Stomach (tissue), 9 donors: ENCODE data around the gene ACOXL. TPM values are rescaled to one million over a fixed set of nuclear protein-coding genes. Genes with fewer than 3 reads are reported as not detected.

Source experiments
- DNase-seq, 2 donors: peaks; one replicate each; pipeline versions ENCODE4 v3.0.0 to v3.0.0-alpha.2; 2013 to 2019
- H3K27ac ChIP-seq, 5 donors: fragments of 200-600 bp in 4 of 5; sonication (generic) in 4 of 5; one replicate each; pipeline ENCODE4 v1.5.1; 2013 to 2019; ENCODE audit warnings: mild to moderate bottlenecking in 1 of 5, moderate library complexity in 1 of 5
- H3K27me3 ChIP-seq, 3 donors: fragments of 200-600 bp; sonication (generic); one replicate each; pipeline ENCODE4 v1.5.1; 2017 to 2019; ENCODE audit warnings: mixed run types in 1 of 3
- H3K36me3 ChIP-seq, 4 donors: fragments of 200-600 bp; sonication (generic); 1 replicate in 3 of 4; 2 replicates in 1 of 4; pipeline ENCODE4 v1.5.1; 2016 to 2019
- H3K4me1 ChIP-seq, 4 donors: fragments of 200-600 bp; sonication (generic); one replicate each; pipeline ENCODE4 v1.5.1; 2016 to 2019
- H3K4me3 ChIP-seq, 4 donors: fragments of 200-600 bp; sonication (generic) in 3 of 4; one replicate each; pipeline ENCODE4 v1.5.1; 2016 to 2019; ENCODE audit warnings: mild to moderate bottlenecking in 1 of 4
- H3K9me3 ChIP-seq, 4 donors: fragments of 200-600 bp; sonication (generic); one replicate each; pipeline ENCODE4 v1.5.1; 2016 to 2019
- EP300 ChIP-seq: sonication (generic); formaldehyde crosslinking; IDR thresholded peaks from one replicate; pipeline ENCODE4 v1.6.1; 2017; ENCODE audit warnings: antibody characterized with exemption
- POLR2A ChIP-seq, 4 donors: fragments of 450-650 bp; IDR thresholded peaks; one replicate each; pipeline ENCODE4 v1.6.1; 2016; ENCODE audit warnings: antibody characterized with exemption in 4 of 4, control low read depth in 2 of 4, mild to moderate bottlenecking in 1 of 4, moderate library complexity in 1 of 4
- POLR2AphosphoS5 ChIP-seq, 3 donors: sonication (generic); formaldehyde crosslinking; IDR thresholded peaks; one replicate each; pipeline ENCODE4 v1.6.1; 2016; ENCODE audit warnings: antibody characterized with exemption in 3 of 3
- WGBS, 5 donors: extraction: QIAGEN DNeasy Blood & Tissue Kit in 3 of 5; methylation state at CpG; one replicate each; pipeline versions ENCODE4 v1.1.5 to v1.1.7; 2013 to 2018; 5-methylcytosine and 5-hydroxymethylcytosine counted together
- intact Hi-C: fragments of 100-400 bp; cut with DNase I; formaldehyde crosslinking; loops from one replicate; pipeline ENCODE4 v1.15.1; 2023; ENCODE audit warnings: low total_unique reads
- polyA plus RNA-seq, 3 donors: library from polyadenylated mRNA; stranded (reverse); fragments of 200-250 nt; gene quantifications; one replicate each; pipeline ENCODE4 v1.2.3, GENCODE V29; 2013
- total RNA-seq, 5 donors: library from RNA; depleted of rRNA; stranded (reverse); fragments of >200 nt; gene quantifications; one replicate each; pipeline versions ENCODE4 v1.1.0 to v1.2.3, GENCODE V29; 2014 to 2016
- TF ChIP-seq, protein P1 (sequence below), 7 experiments: fragments of 450-650 bp in 4 of 7; fragments of 200-600 bp in 3 of 7; sonication (generic) in 3 of 7; IDR thresholded peaks; one replicate each; pipeline ENCODE4 v1.5.1; 2016 to 2019; ENCODE audit warnings: antibody characterized with exemption in 7 of 7, control low read depth in 2 of 7, mild to moderate bottlenecking in 1 of 7
- donor health status: healthy with polysubstance abuse.
- donor health status: Bipolar disorder and iron deficiency.
- donor health status: healthy.

ACOXL gene
- total and polyA plus RNA-seq, 8 donors, result 0.10 to 1.3 (median 0.45) TPM; not detected in 3

DNA sequence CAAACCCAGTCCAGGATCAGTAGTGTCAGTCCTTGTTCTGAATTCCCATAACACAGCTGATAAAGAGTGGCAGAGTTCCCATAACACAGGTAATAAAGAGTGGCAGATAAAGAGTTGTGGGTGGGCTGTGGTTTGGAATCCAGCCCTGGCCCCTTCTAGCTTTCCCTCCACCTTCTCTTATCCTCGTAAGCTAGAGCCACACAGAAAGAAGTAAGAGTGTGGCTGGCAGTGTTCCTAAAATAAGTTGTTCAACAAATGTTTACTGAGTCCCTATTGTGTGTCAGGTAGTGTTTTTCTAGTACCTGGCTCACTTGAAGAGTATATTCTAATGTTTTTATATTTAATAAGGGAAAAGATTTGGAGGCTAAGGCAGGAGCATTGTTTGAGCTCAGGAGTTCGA, 323.4 kb downstream of the ACOXL start:
- no peak for DNase-seq
- Histone ChIP-seq H3K36me3 (no peaks in the 10 kb centered on the region), H3K27ac (no peak overlapping the region), H3K4me3 (no peak overlapping the region), H3K4me1 (no peaks in the 10 kb centered on the region), H3K9me3 (peaks cover 0 to 7% (median 3%) of the 10 kb centered on the region in 4 donors), H3K27me3 (peaks cover 0 to 14% (median 0%) of the 10 kb centered on the region in 3 donors)
- TF ChIP-seq POLR2A (IDR thresholded peaks at IDR 0.05) (no peak), EP300 (no peak), POLR2AphosphoS5 (IDR thresholded peaks at IDR 0.05) (no peak)
- TF ChIP-seq, protein P1, sequence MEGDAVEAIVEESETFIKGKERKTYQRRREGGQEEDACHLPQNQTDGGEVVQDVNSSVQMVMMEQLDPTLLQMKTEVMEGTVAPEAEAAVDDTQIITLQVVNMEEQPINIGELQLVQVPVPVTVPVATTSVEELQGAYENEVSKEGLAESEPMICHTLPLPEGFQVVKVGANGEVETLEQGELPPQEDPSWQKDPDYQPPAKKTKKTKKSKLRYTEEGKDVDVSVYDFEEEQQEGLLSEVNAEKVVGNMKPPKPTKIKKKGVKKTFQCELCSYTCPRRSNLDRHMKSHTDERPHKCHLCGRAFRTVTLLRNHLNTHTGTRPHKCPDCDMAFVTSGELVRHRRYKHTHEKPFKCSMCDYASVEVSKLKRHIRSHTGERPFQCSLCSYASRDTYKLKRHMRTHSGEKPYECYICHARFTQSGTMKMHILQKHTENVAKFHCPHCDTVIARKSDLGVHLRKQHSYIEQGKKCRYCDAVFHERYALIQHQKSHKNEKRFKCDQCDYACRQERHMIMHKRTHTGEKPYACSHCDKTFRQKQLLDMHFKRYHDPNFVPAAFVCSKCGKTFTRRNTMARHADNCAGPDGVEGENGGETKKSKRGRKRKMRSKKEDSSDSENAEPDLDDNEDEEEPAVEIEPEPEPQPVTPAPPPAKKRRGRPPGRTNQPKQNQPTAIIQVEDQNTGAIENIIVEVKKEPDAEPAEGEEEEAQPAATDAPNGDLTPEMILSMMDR (IDR thresholded peaks at IDR 0.05), result no peak
- intact Hi-C loops, result no loop called here
- WGBS, 5 donors, result 33 to 60% (median 43%) methylated on average over 2 of the region's 2 CpGs

DNA sequence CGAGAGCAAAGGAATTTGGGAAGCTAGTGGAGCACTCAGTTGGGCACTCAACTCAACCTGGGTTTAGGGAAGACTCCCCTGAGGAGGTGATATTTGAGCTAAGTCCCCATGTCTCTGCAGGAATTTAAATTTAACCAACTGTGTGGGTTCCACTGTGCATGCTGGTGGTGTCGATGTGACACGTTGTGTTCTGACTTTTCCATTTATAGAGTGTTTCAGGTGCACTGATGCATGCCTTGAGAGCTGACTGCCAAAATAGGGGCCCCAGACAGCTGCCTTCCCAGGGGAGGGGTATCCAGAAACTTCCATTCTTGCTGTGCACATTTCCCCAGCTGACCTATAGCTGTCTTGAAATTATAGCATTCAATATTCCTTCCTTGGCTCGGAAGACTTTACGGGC, 324.7 kb downstream of the ACOXL start:
- no peaks in the 10 kb centered on the region for H3K36me3 ChIP-seq
- peaks cover 0 to 14% (median 0%) of the 10 kb centered on the region in 3 donors for H3K27me3 ChIP-seq
- 89 to 92% (median 91%) methylated on average over 5 of the region's 5 CpGs for whole genome bisulfite sequencing, 5 donors
- H3K4me1 ChIP-seq, result no peaks in the 10 kb centered on the region
- no peak overlapping the region for H3K4me3 ChIP-seq
- H3K27ac ChIP-seq, result no peak overlapping the region
- no peak for TF ChIP-seq POLR2A (IDR thresholded peaks at IDR 0.05)
- TF ChIP-seq, protein P1 (IDR thresholded peaks at IDR 0.05), result no peak
- no peak for TF ChIP-seq EP300
- no peak for TF ChIP-seq POLR2AphosphoS5 (IDR thresholded peaks at IDR 0.05)
- intact Hi-C loops, result no loop called here
- DNase-seq, result no peak
- peaks cover 0 to 7% (median 3%) of the 10 kb centered on the region in 4 donors for H3K9me3 ChIP-seq

DNA sequence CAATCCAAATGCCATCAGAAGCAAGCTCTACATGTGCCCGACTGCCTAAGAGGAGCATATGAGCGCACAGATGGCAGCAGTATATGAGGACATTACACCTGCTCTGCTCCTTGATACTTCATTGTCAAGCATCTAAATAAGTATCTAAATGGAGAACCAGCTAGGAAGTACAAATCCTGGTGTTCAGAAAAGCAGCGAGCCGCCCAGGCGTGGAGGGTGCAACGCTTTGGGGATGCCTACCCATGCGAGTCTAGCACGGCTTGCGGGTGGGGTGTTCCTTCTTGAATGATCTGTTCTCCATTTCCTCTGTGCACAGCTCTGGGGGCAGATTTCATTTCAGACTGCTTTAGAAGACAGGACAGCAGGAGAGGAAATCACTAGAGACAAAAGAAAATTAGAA, 325.3 kb downstream of the ACOXL start:
- no peak overlapping the region for H3K27ac ChIP-seq
- peaks cover 0 to 14% (median 0%) of the 10 kb centered on the region in 3 donors for H3K27me3 ChIP-seq
- TF ChIP-seq, protein P1 (IDR thresholded peaks at IDR 0.05), result no peak
- TF ChIP-seq POLR2AphosphoS5 (IDR thresholded peaks at IDR 0.05) (no peak), EP300 (no peak), POLR2A (IDR thresholded peaks at IDR 0.05) (no peak)
- H3K4me1 ChIP-seq, result no peaks in the 10 kb centered on the region
- H3K36me3 ChIP-seq, result no peaks in the 10 kb centered on the region
- peaks cover 0 to 7% (median 3%) of the 10 kb centered on the region in 4 donors for H3K9me3 ChIP-seq
- intact Hi-C loops, result no loop called here
- no peak for DNase-seq
- 82 to 87% (median 85%) methylated on average over 9 of the region's 9 CpGs for WGBS, 5 donors
- H3K4me3 ChIP-seq, result no peak overlapping the region

DNA sequence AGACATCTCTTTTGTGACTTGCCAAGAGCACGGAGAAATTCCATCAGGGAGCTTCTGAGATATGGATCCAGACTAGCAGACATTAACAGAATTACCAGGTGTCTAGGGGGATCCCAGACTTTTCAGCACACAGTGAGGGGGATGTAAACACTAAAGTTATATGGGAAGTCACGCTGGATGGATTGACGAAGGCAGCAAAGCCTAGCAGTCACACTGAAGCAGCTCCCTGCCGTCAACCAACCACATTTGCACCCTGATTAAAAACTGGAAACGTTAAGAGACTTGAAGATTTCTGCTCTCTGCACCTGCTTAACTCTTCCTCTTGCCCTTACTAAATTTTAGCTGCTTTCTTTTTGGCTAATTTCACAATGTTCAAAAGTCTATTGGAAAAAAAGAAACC, 325.9 kb downstream of the ACOXL start:
- DNase-seq, result no peak
- H3K36me3 ChIP-seq, result no peaks in the 10 kb centered on the region
- no peaks in the 10 kb centered on the region for H3K4me1 ChIP-seq
- intact Hi-C loops, result no loop called here
- no peak overlapping the region for H3K4me3 ChIP-seq
- 67 to 70% (median 69%) methylated on average over 5 of the region's 5 CpGs for WGBS, 5 donors
- H3K9me3 ChIP-seq, result peaks cover 0 to 7% (median 3%) of the 10 kb centered on the region in 4 donors
- peaks cover 0 to 14% (median 0%) of the 10 kb centered on the region in 3 donors for H3K27me3 ChIP-seq
- no peak overlapping the region for H3K27ac ChIP-seq
- no peak for TF ChIP-seq EP300
- TF ChIP-seq POLR2AphosphoS5 (IDR thresholded peaks at IDR 0.05), result no peak
- TF ChIP-seq, protein P1 (IDR thresholded peaks at IDR 0.05), result no peak
- TF ChIP-seq POLR2A (IDR thresholded peaks at IDR 0.05), result no peak
